Measurements from ENCODE around the gene USP20. TPM values are rescaled to one million over a fixed set of nuclear protein-coding genes. Genes with fewer than 3 reads are reported as not detected.

USP20 gene
- total and polyA plus RNA-seq, 7 donors: 7.9 to 52.1 (median 19.4) TPM

GRCh38 chr9:129798973-129799372 is 36.3 kb upstream of the USP20 start:
- DNase-seq: no peak
- intact Hi-C loops (cut with DNase I): no loop called here
- H3K4me3 ChIP-seq: no peak overlapping the region
- no peak for TF ChIP-seq POLR2AphosphoS5 (IDR thresholded peaks at IDR 0.05)
- TF ChIP-seq CTCF (IDR thresholded peaks at IDR 0.05): no peak
- TF ChIP-seq EP300 (IDR thresholded peaks at IDR 0.05): no peak
- TF ChIP-seq POLR2A (IDR thresholded peaks at IDR 0.05): no peak
- H3K27ac ChIP-seq: no peak overlapping the region
- H3K27me3 ChIP-seq: peaks cover 0 to 7% (median 0%) of the 10 kb centered on the region in 3 donors
- 63 to 66% methylated on average over 6 of the region's 6 CpGs for WGBS, 2 donors
- peaks cover 0 to 6% (median 5%) of the 10 kb centered on the region in 4 donors for H3K4me1 ChIP-seq
- no peaks in the 10 kb centered on the region for H3K36me3 ChIP-seq
- no peaks in the 10 kb centered on the region for H3K9me3 ChIP-seq

- 89 to 90% methylated on average over 17 of the region's 17 CpGs for WGBS, 2 donors
- H3K4me1 ChIP-seq: peaks cover 0 to 15% (median 12%) of the 10 kb centered on the region in 4 donors
- no peak overlapping the region for H3K4me3 ChIP-seq
- H3K27ac ChIP-seq: no peak overlapping the region
- H3K36me3 ChIP-seq: peaks cover 0 to 7% (median 2%) of the 10 kb centered on the region in 4 donors
- H3K27me3 ChIP-seq: no peaks in the 10 kb centered on the region
- DNase-seq: no peak
- H3K9me3 ChIP-seq: no peaks in the 10 kb centered on the region
- TF ChIP-seq CTCF (IDR thresholded peaks at IDR 0.05): no peak
- TF ChIP-seq POLR2A (IDR thresholded peaks at IDR 0.05): no peak
- no peak for TF ChIP-seq POLR2AphosphoS5 (IDR thresholded peaks at IDR 0.05)
- TF ChIP-seq EP300 (IDR thresholded peaks at IDR 0.05): no peak
- intact Hi-C loops (cut with DNase I): no loop called here
Measured at GRCh38 chr9:129801504-129801903, 33.8 kb upstream of the USP20 start.

- peak within 1 kb of the TSS; percentile 77 to 95 (median 89) for H3K4me3 ChIP-seq
- intact Hi-C loops (cut with DNase I): no loop called here
- peak within 1 kb of the TSS; percentile 83 to 95 (median 89) for H3K27ac ChIP-seq
- 0 to 1% methylated on average over 93 of the region's 93 CpGs for WGBS, 2 donors
- TF ChIP-seq POLR2AphosphoS5 (IDR thresholded peaks at IDR 0.05) (peak; percentile 74 to 91 (median 90)), CTCF (IDR thresholded peaks at IDR 0.05) (no peak), POLR2A (IDR thresholded peaks at IDR 0.05) (peak in 1 of 2 donors; percentile 71)
- peak; percentile 97 for DNase-seq
- H3K36me3 ChIP-seq: peaks cover 0 to 19% (median 4%) of the 10 kb centered on the region in 4 donors
- no peaks in the 10 kb centered on the region for H3K9me3 ChIP-seq
- H3K27me3 ChIP-seq: no peaks in the 10 kb centered on the region
- H3K4me1 ChIP-seq: peaks cover 0 to 15% (median 12%) of the 10 kb centered on the region in 4 donors
Measured at GRCh38 chr9:129802833-129803675, 32.2 kb upstream of the USP20 start, which contains the start of gene TOR1B. TSS of gene TOR1B (plus strand) at chr9:129803184. CDS start at chr9:129803213, 29 bp downstream.

GRCh38 chr9:129803676-129804060 is 31.6 kb upstream of the USP20 start:
- H3K9me3 ChIP-seq: no peaks in the 10 kb centered on the region
- peak overlapping the region; percentile 83 to 95 (median 89) for H3K27ac ChIP-seq
- H3K4me3 ChIP-seq: peak overlapping the region; percentile 77 to 95 (median 89)
- TF ChIP-seq POLR2A (IDR thresholded peaks at IDR 0.05) (no peak), POLR2AphosphoS5 (IDR thresholded peaks at IDR 0.05) (no peak), EP300 (IDR thresholded peaks at IDR 0.05) (no peak), CTCF (IDR thresholded peaks at IDR 0.05) (no peak)
- H3K4me1 ChIP-seq: peaks cover 0 to 15% (median 12%) of the 10 kb centered on the region in 4 donors
- no peak for DNase-seq
- 1 to 3% methylated on average over 14 of the region's 14 CpGs for WGBS, 2 donors
- H3K36me3 ChIP-seq: peaks cover 0 to 20% (median 4%) of the 10 kb centered on the region in 4 donors
- intact Hi-C loops (cut with DNase I): no loop called here
- no peaks in the 10 kb centered on the region for H3K27me3 ChIP-seq
